ENCODE measurements around the gene TXNRD1. TPM values are rescaled to one million over a fixed set of nuclear protein-coding genes. Genes with fewer than 3 reads are reported as not detected.
"Not testable (repeated sequence)": the region's sequence is repeated elsewhere in the genome, so short reads cannot be mapped to it uniquely, and the experiment has no call there.

Gene TXNRD1
- total RNA-seq, 6 experiments from 2014 or later = 40.3 to 153 (median 74.5) TPM

DNA sequence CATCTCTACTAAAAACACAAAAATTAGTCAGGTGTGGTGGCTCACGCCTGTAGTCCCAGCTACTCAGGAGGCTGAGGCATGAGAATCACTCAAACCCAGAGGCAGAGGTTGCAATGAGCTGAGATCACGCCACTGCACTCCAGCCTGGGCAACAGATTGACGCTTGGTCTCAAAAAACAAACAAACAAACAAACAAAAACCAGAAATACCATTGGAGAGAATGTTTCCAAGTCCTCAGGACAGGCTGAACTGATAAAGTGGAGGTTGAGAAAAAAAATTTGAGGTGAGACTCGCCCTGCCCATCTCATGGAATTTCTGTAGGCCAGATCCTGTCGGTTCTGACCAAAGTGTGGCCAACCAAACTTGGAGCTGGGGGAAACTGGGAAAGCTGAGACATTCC, 47.0 kb upstream of the TXNRD1 start:
- H3K9me3 ChIP-seq = no peaks in the 10 kb centered on the region
- no peak for DNase-seq
- no peaks in the 10 kb centered on the region for H3K27me3 ChIP-seq
- intact Hi-C loops (cut with DNase I) = no loop called here
- no peak overlapping the region for H3K4me3 ChIP-seq
- no peak for TF ChIP-seq POLR2A (IDR thresholded peaks at IDR 0.05)
- TF ChIP-seq, protein P1, sequence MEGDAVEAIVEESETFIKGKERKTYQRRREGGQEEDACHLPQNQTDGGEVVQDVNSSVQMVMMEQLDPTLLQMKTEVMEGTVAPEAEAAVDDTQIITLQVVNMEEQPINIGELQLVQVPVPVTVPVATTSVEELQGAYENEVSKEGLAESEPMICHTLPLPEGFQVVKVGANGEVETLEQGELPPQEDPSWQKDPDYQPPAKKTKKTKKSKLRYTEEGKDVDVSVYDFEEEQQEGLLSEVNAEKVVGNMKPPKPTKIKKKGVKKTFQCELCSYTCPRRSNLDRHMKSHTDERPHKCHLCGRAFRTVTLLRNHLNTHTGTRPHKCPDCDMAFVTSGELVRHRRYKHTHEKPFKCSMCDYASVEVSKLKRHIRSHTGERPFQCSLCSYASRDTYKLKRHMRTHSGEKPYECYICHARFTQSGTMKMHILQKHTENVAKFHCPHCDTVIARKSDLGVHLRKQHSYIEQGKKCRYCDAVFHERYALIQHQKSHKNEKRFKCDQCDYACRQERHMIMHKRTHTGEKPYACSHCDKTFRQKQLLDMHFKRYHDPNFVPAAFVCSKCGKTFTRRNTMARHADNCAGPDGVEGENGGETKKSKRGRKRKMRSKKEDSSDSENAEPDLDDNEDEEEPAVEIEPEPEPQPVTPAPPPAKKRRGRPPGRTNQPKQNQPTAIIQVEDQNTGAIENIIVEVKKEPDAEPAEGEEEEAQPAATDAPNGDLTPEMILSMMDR (IDR thresholded peaks at IDR 0.05) = no peak
- H3K36me3 ChIP-seq = no peaks in the 10 kb centered on the region
- no peak overlapping the region for H3K27ac ChIP-seq
- ATAC-seq = no peak
- H3K4me1 ChIP-seq = no peaks in the 10 kb centered on the region
- 86% methylated on average over 5 of the region's 5 CpGs for WGBS (ENCODE audit: insufficient coverage, low coverage, low lambda C conversion rate, missing lambda C conversion rate)

DNA sequence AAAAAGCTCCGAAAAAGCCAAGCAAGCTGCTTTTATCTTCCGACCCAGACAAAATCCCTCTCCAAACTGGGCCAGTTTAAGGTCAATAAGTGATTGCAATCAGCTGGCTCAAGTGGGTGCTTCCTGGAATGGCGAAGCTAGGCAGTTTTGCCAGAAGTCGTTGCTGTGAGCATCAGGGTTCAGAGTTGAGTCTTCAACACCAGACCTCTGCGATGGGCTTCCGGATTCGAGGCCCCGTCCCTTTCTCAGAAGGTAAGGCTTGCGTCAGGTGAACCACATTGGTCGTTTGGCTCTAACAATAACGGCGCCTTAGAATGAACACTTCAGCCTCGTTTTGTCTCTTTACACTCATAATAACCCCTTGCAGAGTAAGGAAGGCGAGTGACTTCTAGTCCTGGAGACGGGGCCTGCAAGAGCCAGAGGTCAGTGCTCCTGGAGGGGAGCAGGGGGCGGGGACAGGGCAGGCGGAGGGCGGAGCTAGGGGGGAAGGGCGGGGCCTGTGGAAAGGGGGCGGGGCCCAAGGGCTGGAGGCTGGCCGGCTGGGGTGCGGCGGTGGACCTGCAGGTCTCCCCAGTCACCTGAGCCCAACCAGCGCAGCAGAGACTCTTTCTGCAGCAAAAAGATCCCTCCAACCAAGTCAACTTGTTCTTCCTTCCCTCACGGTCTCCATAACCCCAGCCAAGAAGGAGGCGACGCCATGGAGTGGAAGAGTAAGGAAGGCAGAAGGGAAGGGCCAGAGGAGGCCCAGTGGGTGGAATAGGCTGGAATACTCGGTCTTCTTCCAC, 43.6 kb upstream of the TXNRD1 start:
- Histone ChIP-seq H3K27me3 (no peaks in the 10 kb centered on the region), H3K4me3 (no peak overlapping the region), H3K9me3 (no peaks in the 10 kb centered on the region), H3K4me1 (no peaks in the 10 kb centered on the region), H3K36me3 (no peaks in the 10 kb centered on the region), H3K27ac (no peak overlapping the region)
- no peak for ATAC-seq
- intact Hi-C loops (cut with DNase I) = no loop called here
- 75% methylated on average over 20 of the region's 28 CpGs for WGBS (ENCODE audit: insufficient coverage, low coverage, low lambda C conversion rate, missing lambda C conversion rate)
- no peak for DNase-seq
- TF ChIP-seq, protein P1 (IDR thresholded peaks at IDR 0.05) = no peak
- TF ChIP-seq POLR2A (IDR thresholded peaks at IDR 0.05) = no peak

DNA sequence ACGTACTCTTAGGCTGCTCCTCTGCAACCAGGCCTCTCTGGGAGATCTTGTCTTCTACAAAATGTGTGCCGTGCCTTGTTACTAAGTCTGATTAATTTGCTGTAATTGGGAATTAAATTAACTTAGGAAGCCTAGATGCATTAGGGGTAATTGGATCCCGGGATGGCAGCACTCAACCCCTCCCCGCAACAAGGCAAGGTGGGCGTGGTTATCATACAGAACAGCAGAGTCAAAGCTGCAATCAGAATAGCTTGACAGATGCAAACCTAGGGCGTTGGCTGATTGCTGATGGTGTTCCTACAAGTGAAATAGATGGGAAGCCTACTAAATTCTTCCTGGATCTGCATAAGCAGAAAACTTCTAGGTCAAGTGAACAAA, 43.0 kb upstream of the TXNRD1 start:
- TF ChIP-seq, protein P1 (IDR thresholded peaks at IDR 0.05) = no peak
- no peak for TF ChIP-seq POLR2A (IDR thresholded peaks at IDR 0.05)
- H3K36me3 ChIP-seq = no peaks in the 10 kb centered on the region
- WGBS (ENCODE audit: insufficient coverage, low coverage, low lambda C conversion rate, missing lambda C conversion rate) = 84% methylated on average over 6 of the region's 6 CpGs
- H3K27me3 ChIP-seq = no peaks in the 10 kb centered on the region
- H3K4me3 ChIP-seq = no peak overlapping the region
- ATAC-seq (no peak), DNase-seq (no peak)
- H3K9me3 ChIP-seq = no peaks in the 10 kb centered on the region
- no peak overlapping the region for H3K27ac ChIP-seq
- peaks cover 0 to 6% (median 0%) of the 10 kb centered on the region in 4 donors for H3K4me1 ChIP-seq
- intact Hi-C loops (cut with DNase I) = no loop called here

DNA sequence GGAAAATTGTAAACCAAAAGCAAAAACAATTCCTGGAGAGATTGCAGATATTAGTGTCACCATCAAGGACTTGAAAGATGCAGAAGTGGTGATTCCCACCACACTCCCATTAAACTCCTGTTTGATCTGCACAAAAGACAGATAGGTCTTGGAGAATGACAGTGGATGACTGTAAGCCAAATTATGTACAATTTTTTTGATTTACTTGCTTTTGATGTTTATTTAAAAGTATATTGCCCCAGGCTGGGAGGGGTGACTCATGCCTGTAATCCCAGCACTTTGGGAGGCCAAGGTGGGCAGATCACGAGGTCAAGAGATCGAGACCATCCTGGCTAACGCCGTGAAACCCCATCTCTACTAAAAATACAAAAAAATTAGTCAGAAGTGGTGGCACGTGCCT, 41.8 kb upstream of the TXNRD1 start:
- H3K9me3 ChIP-seq; DNase-seq; H3K36me3 ChIP-seq; ATAC-seq; H3K27ac ChIP-seq; H3K27me3 ChIP-seq; H3K4me3 ChIP-seq; intact Hi-C loops (cut with DNase I): not testable (repeated sequence)
- peaks cover 0 to 10% (median 0%) of the 10 kb centered on the region in 4 donors for H3K4me1 ChIP-seq
- WGBS (ENCODE audit: insufficient coverage, low coverage, low lambda C conversion rate, missing lambda C conversion rate) = 93% methylated on average over 4 of the region's 5 CpGs

DNA sequence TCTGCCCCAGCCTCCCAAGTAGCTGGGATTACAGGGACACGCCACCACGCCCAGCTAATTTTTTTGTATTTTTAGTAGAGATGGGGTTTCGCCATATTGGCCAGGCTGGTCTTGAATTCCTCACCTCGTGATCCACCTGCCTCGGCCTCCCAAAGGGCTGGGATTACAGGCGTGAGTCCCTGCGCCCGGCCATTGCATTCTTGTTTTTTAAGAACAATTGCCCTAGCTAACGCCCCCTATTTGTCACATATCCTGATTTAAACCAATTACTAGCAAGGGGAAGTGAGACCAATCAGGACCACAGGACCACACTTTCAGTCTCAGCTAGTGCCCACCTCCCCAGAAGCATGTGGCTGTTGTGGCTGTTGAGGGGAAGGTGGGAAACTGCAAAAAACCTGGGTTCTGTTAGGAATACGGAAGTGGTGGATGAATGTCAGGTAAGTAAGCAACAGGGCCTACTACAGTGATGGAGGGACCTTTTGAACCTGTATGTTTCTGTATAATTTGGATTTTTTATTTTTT, 39.8 kb upstream of the TXNRD1 start:
- Histone ChIP-seq H3K4me1 (peaks cover 0 to 10% (median 0%) of the 10 kb centered on the region in 4 donors), H3K27me3 (no peaks in the 10 kb centered on the region), H3K36me3 (no peaks in the 10 kb centered on the region), H3K27ac (no peak overlapping the region), H3K4me3 (no peak overlapping the region), H3K9me3 (no peaks in the 10 kb centered on the region)
- WGBS (ENCODE audit: insufficient coverage, low coverage, low lambda C conversion rate, missing lambda C conversion rate) = 68% methylated on average over 7 of the region's 10 CpGs
- no peak for ATAC-seq
- TF ChIP-seq, protein P1 (IDR thresholded peaks at IDR 0.05) = no peak
- no peak for DNase-seq
- intact Hi-C loops (cut with DNase I) = no loop called here

All from right lobe of liver (tissue), 6 donors.